Left lung (tissue), 10 donors: ENCODE results near the gene ACOT7. TPM values are rescaled to one million over a fixed set of nuclear protein-coding genes. Genes with fewer than 3 reads are reported as not detected.

ENCODE experiments used
- ATAC-seq: fragments of 200-7000 bp; cut with Tn5 transposase; one replicate; pipeline ENCODE4 v1.9.1; 2020; ENCODE audit warnings: moderate library complexity
- DNase-seq, 4 donors: peaks; one replicate each; pipeline ENCODE4 v3.0.0-alpha.2; 2013 to 2020
- H3K27ac ChIP-seq, 2 donors: fragments of 200-600 bp; sonication (generic) in 1 of 2; one replicate each; pipeline versions ENCODE4 v1.5.0 to v1.8.0; 2020 to 2021
- H3K27me3 ChIP-seq, 2 donors: fragments of 200-600 bp; sonication (generic) in 1 of 2; one replicate each; pipeline versions ENCODE4 v1.5.0 to v1.8.0; 2020 to 2021
- H3K36me3 ChIP-seq, 2 donors: fragments of 200-600 bp; sonication (generic) in 1 of 2; one replicate each; pipeline versions ENCODE4 v1.5.0 to v1.8.0; 2020 to 2021
- H3K4me1 ChIP-seq, 2 donors: fragments of 200-600 bp; one replicate each; pipeline ENCODE4 v1.8.0; 2021
- H3K4me3 ChIP-seq, 2 donors: fragments of 200-600 bp; sonication (generic) in 1 of 2; one replicate each; pipeline versions ENCODE4 v1.5.0 to v1.8.0; 2020 to 2021; ENCODE audit warnings: mild to moderate bottlenecking in 1 of 2
- H3K9me3 ChIP-seq, 2 donors: fragments of 200-600 bp; sonication (generic) in 1 of 2; one replicate each; pipeline versions ENCODE4 v1.5.0 to v1.8.0; 2020 to 2021
- CTCF ChIP-seq, 2 donors: fragments of 200-600 bp; sonication (generic) in 1 of 2; IDR thresholded peaks; one replicate each; pipeline versions ENCODE4 v1.5.0 to v1.8.0; 2021; ENCODE audit warnings: antibody characterized with exemption in 2 of 2
- intact Hi-C, 2 donors: fragments of 100-400 bp; cut with DNase I; formaldehyde crosslinking; loops; one replicate each; pipeline versions ENCODE4 v1.11.2 to v1.14.2; 2022
- polyA plus RNA-seq, 6 donors: library from polyadenylated mRNA; unstranded; fragments of 120-200 nt; gene quantifications; one replicate each; pipeline ENCODE4 v1.2.1, GENCODE V29; 2013; ENCODE audit not compliant: insufficient read length in 6 of 6
- total RNA-seq, 2 donors: library from RNA; stranded (reverse); fragmentation: NEBNext Ultra II Directional; extraction: Animal tissue kit (Norgen Biotek cat#: 25700); gene quantifications; one replicate each; pipeline ENCODE4 v1.2.1, GENCODE V29; 2021
- donor health status: DM: no; HTN: yes; CAD: no.
- donor health status: DM: no; HTN: no; CAD: no.

Gene ACOT7
- total and polyA plus RNA-seq, 8 donors: 13.1 to 30.1 (median 14.9) TPM

- TF ChIP-seq CTCF (IDR thresholded peaks at IDR 0.05): no peak
- intact Hi-C loops: loop anchor here in 1 of 2 donors (10.0 kb wide), 1 partner anchor 163 kb away; no protein-coding TSS in a partner anchor
- peaks cover 16 to 23% of the 10 kb centered on the region in 2 donors for H3K4me1 ChIP-seq
- H3K4me3 ChIP-seq: no peak overlapping the region
- H3K27me3 ChIP-seq: peaks cover 55 to 100% of the 10 kb centered on the region in 2 donors
- no peak overlapping the region for H3K27ac ChIP-seq
- no peaks in the 10 kb centered on the region for H3K9me3 ChIP-seq
- DNase-seq: no peak
- no peaks in the 10 kb centered on the region for H3K36me3 ChIP-seq
- no peak for ATAC-seq
These were observed 24.5 kb upstream of the ACOT7 start for GRCh38 chr1:6417961-6418667.

- ATAC-seq (no peak), DNase-seq (no peak)
- intact Hi-C loops: loop anchor here in 1 of 2 donors (10.0 kb wide), 1 partner anchor 162 kb away; no protein-coding TSS in a partner anchor
- Histone ChIP-seq H3K9me3 (no peaks in the 10 kb centered on the region), H3K36me3 (no peaks in the 10 kb centered on the region), H3K27me3 (peaks cover 55 to 100% of the 10 kb centered on the region in 2 donors), H3K27ac (no peak overlapping the region), H3K4me3 (no peak overlapping the region), H3K4me1 (peaks cover 15 to 22% of the 10 kb centered on the region in 2 donors)
- TF ChIP-seq CTCF (IDR thresholded peaks at IDR 0.05): no peak
These were observed 23.3 kb upstream of the ACOT7 start for GRCh38 chr1:6416906-6417305.

GRCh38 chr1:6416295-6416656, 22.7 kb upstream of the ACOT7 start:
- intact Hi-C loops: loop anchor here in 1 of 2 donors (10.0 kb wide), 1 partner anchor 161 kb away; no protein-coding TSS in a partner anchor
- no peaks in the 10 kb centered on the region for H3K9me3 ChIP-seq
- ATAC-seq (no peak), DNase-seq (no peak)
- no peak overlapping the region for H3K4me3 ChIP-seq
- peaks cover 15 to 22% of the 10 kb centered on the region in 2 donors for H3K4me1 ChIP-seq
- no peak overlapping the region for H3K27ac ChIP-seq
- TF ChIP-seq CTCF (IDR thresholded peaks at IDR 0.05): no peak
- H3K36me3 ChIP-seq: no peaks in the 10 kb centered on the region
- H3K27me3 ChIP-seq: peaks cover 55 to 100% of the 10 kb centered on the region in 2 donors

GRCh38 chr1:6414881-6415626, 21.5 kb upstream of the ACOT7 start:
- no peaks in the 10 kb centered on the region for H3K9me3 ChIP-seq
- peaks cover 11 to 14% of the 10 kb centered on the region in 2 donors for H3K4me1 ChIP-seq
- ATAC-seq (no peak), DNase-seq (no peak)
- H3K27ac ChIP-seq: no peak overlapping the region
- H3K27me3 ChIP-seq: peaks cover 44 to 99% of the 10 kb centered on the region in 2 donors
- intact Hi-C loops: loop anchor here in 1 of 2 donors (10.0 kb wide), 1 partner anchor 160 kb away; no protein-coding TSS in a partner anchor
- H3K4me3 ChIP-seq: no peak overlapping the region
- no peak for TF ChIP-seq CTCF (IDR thresholded peaks at IDR 0.05)
- H3K36me3 ChIP-seq: no peaks in the 10 kb centered on the region

- Histone ChIP-seq H3K9me3 (no peaks in the 10 kb centered on the region), H3K4me1 (peaks cover 6 to 8% of the 10 kb centered on the region in 2 donors), H3K27ac (no peak overlapping the region), H3K4me3 (no peak overlapping the region), H3K27me3 (peaks cover 38 to 98% of the 10 kb centered on the region in 2 donors), H3K36me3 (no peaks in the 10 kb centered on the region)
- no peak for DNase-seq
- intact Hi-C loops: loop anchor here in 1 of 2 donors (10.0 kb wide), 1 partner anchor 160 kb away; no protein-coding TSS in a partner anchor
- no peak for TF ChIP-seq CTCF (IDR thresholded peaks at IDR 0.05)
- ATAC-seq: peak; percentile 63
These were observed 20.9 kb upstream of the ACOT7 start for GRCh38 chr1:6414443-6414844.
